Measurements from ENCODE around the gene WWP2.

Gene WWP2

DNA sequence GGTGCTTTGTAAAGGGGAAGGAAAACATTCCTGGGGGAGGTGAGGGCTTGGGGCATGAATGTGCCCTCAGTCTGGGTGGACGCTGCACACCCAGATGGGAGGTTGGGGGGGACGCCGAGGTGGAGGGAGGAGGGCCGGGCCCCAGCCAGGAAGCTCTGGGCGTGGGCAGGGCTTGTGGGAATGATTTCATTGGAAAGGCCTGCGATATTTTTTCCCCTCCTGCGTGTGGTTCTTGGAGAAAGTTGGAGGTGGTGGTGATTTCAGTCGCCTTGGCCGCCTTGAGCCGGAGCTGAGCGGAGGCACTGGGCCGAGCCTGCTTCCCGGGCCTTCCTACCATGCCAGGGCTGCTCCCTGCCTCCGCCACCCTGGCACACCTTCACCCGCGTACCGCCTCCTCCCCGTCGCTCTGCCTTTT lies 162.7 kb downstream of the WWP2 start:
- no peak for DNase-seq (ENCODE audit: low read depth in 1 of 2, low spot score in 1 of 2)

DNA sequence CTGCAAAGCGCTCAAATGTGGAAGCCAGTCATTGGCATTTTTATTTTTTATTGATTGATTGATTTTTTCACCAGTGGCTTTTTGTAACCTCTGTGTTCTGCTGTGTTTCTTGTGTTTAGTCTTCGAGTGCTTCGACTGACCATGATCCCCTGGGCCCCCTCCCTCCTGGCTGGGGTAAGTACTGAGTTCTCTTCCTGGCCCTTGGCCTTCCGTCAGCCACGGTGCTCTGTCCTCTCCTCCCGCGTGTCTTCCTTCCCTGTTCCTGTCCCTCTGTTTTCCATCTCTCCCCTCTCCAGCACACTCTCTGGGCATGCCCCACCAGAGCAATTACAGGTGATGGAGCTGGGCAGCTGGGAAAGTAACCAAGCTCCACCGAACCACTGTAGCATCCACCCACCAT lies 163.2 kb downstream of the WWP2 start:
- DNase-seq (ENCODE audit: low read depth in 1 of 2, low spot score in 1 of 2) = no peak

DNA sequence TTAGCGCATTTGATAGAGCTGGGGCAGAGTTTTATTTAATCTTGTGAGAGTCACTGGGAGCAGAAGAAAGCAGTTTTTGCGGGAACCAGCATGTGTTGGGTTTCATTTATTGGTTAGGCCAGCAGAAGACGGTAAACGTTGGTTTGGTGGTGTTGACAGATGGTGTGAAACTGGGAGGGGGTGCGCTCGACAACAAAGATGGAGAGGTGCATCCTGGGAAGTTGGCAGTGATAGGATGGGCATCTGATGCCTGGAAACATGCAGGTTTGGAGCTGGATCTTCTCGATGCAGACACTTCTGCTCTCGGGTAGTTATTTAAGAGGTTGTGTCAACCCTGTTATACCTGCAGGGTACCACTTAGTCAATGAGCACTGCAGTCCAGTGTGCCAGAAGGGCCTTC lies 164.1 kb downstream of the WWP2 start:
- DNase-seq (ENCODE audit: low read depth in 1 of 2, low spot score in 1 of 2) = no peak

DNA sequence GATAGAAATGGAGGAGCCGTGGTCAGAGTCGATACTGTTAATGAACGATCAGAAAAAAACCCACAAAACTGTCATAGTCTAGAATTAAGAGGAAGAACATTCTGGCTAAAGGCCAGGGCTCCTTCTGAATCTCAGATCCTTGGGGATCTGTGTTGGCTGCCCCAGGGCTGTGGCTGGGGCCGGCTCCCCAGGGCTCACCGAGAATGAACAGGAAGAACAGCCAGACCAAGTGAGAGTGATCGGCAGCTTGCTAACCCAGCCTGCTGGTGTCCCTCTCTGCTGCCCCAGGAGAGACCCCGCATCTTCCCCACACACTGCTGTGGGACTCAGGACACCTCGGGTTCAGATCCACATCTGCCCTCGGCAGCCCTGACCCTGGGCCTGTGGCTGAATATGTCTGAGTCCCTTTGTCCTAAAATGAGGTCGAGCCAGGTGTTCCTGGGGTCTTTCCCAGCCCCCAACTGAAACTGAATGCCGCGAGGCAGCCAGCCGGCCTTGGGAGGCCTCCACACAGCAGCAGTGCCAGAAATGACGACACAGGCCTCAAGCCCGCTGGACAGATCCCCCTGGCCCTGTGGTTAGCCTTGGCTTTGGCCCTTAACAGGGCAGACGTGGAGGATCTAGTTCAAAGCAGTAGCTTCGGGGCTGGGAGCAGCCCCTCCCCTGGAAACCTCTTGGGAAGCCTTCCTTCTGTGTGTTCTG lies 165.1 kb downstream of the WWP2 start:
- no peak for DNase-seq (ENCODE audit: low read depth in 1 of 2, low spot score in 1 of 2)

DNA sequence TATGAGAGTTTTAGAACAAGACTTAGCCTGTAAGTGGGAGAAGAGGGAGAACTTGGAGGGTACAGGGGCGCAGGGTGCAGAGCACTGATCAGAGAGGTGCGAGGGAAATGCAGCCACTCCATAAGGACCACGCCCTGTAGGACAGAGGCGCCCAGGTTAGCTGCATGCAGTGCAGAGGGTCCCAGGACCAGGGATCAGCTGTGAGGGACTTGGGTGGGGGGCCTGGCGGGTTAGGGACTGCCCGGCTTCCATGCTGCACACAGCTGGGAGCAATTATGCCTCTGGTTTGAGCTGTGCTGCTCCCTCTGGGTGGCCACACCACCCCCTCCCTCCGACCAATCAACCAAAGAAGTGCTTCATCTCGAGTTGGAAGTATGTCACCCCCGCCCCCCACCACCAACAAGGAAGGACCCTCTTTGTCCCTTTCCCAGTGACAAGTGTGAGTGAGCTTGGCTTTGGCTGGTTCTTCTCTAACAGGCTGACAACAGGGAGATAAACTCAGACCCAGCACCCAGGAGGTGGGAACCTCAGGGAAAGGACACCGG lies 166.8 kb downstream of the WWP2 start:
- no peak for DNase-seq (ENCODE audit: low read depth in 1 of 2, low spot score in 1 of 2)

DNA sequence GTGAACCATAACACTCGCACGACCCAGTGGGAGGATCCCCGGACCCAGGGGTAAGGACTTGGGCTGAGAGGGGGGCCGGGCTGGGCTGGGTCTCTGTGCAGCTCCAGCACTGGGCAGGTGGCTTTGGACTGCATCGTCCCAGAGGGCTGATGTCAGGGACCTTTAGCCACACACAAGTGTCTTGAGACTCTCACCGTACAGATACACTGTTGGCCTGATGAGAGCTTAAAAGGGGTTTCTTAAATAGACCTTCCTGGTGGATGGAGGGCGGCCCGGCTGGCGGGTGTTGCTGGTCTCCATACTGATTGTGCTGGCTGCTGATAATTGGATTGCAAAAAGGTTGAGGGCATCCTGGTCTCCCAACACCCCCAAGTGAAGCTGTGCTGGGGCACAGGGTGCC lies 167.3 kb downstream of the WWP2 start:
- DNase-seq (ENCODE audit: low read depth in 1 of 2, low spot score in 1 of 2) = no peak

DNA sequence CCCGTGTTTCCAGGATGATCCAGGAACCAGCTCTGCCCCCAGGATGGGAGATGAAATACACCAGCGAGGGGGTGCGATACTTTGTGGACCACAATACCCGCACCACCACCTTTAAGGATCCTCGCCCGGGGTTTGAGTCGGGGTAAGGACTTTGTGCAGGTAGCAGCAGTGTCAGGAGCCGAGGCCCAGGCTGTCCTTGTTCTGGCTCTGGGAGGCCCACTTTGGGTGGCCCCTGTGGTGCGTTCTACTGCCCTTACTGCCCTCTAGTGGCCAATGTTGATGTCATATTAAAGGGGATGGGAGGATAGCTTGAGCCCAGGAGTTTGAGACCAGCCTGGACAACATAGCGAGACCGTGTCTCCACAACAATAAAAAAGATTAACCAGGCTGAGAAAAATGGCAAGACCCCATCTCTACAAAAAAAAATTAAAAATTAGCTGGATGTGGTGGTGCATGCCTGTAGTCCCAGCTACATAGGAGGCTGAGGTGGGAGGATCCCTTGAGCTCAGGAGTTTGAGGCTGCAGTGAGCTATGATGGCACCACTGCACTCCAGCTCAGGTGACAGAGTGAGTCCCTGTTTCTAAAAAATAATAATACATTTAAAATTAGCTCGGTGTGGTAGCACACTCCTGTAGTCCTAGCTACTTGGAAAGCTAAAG lies 168.1 kb downstream of the WWP2 start:
- no peak for DNase-seq (ENCODE audit: low read depth in 1 of 2, low spot score in 1 of 2)

DNA sequence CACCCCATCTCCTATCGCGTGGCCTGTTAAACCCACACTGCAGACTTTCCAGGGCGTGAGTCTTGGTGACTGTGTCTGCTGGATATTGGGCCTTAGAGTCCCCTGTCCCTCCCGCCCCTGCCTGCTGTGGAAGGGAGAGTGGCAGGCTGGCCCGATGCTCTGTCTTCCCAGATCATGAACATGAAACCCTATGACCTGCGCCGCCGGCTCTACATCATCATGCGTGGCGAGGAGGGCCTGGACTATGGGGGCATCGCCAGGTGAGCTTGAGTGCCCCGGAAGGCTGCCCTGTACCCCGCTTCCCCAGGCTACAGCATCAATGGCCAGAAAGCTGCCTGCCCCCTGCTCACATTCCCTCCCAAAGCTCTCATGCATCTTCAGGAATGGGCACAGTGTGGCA lies 169.5 kb downstream of the WWP2 start:
- DNase-seq (ENCODE audit: low read depth in 1 of 2, low spot score in 1 of 2) = no peak

DNA sequence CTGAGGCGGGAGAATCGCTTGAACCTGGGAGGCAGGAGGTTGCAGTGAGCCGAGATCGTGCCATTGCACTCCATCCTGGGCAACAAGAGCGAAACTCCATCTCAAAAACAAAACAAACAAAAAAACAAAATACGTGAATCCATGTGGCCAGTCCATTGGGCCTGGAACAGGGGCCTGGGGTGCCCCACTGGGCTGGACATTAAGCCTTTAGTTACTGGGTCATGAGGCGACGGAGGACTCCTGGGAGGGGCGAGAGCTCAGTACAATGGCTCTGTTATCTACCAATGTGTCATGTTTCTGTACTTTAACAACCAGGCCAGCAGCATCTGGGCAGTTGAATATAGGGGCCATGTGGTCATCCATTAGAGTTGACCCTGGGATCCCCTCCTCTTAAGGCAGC lies 170.1 kb downstream of the WWP2 start:
- no peak for DNase-seq (ENCODE audit: low read depth in 1 of 2, low spot score in 1 of 2)

DNA sequence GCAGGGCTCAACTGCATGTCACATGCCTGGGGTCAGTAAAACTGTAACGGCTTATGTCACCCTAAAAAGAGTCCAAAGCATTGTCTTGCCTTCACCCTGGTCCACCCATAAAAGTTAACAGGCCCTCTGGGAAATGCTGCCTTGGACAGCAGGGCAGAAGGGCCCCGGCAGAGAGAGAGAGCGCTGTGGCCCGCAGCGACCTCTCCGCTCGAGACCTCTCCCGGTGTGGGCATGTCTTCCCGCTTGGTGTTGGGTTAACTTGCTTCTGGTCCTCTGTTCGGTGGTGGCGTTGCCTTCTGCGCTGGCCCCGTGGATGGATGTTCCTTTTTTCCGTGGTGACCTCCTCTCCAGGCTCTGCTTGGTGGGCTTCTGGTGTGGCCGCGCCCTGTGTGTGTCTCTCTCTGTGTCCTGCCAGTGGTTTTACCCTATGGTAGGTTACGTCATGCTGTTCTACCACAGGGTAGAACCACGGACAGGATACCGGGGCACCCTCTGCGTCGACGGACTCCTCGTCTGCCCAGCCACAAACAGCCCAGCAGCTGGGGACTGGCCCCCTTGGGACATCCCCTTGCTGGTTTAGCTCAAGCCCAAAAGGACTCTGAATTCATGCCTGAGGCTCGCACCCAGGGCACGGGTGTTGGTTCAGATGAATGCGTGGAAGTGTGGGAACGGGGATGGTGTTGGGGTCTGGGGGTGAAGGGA lies 170.7 kb downstream of the WWP2 start:
- no peak for DNase-seq (ENCODE audit: low read depth in 1 of 2, low spot score in 1 of 2)

DNA sequence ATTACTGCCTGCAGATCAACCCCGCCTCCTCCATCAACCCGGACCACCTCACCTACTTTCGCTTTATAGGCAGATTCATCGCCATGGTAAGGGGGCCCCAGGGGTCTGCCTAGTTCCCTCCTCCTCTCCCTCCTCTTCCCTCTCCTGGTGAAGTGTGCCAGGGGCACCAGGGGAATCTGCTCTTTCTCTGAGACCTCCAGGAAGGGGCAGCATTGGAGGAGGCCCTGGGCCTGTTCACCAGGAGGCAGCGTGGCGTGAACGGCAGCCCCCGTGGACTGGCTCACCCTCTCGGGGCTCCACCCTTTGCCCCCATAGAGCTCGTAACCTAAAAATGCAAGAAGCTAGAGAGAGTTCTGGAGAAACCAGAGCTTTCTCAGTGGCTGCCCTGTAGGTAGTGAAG lies 171.9 kb downstream of the WWP2 start:
- DNase-seq (ENCODE audit: low read depth in 1 of 2, low spot score in 1 of 2) = no peak

DNA sequence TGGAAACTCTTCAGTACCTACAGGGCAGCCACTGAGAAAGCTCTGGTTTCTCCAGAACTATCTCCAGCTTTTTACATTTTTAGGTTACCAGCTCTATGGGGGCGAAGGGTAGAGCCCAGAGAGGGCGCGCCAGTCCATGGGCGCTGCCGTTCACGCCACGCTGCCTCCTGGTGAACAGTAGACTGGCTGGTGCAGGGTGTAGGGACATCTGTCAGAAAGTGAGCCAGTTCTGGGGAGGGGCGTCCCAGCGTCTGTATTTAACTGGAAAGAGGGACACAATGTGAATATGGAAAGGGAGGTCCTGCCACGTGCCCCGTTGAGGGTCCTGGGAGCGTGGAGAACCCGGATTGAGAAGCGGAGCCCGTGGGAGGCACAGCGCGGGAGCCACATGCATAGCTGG lies 172.6 kb downstream of the WWP2 start:
- DNase-seq (ENCODE audit: low read depth in 1 of 2, low spot score in 1 of 2) = no peak

DNA sequence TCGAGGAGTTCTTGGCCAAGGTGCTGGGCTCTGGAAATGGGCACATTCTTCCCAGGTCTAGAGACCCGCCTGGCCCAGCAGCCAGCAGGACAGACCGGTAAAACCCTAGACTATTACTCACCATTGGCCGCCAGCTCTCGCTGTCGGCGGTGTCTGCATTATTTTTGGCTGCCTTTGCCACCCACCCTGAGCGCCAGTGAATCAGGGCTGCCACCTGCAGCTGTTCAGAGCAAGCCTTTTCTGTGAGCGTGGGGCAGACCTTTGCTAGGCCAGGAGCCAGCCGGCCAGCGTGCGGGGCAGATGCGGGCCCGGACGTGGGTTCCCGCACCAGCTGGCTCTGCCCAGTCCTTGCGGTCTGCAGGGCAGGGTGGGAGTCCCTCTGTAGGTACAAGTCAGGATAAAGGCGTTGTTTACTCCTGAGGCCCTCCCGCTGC lies 173.2 kb downstream of the WWP2 start:
- DNase-seq (ENCODE audit: low read depth in 1 of 2, low spot score in 1 of 2) = no peak

DNA sequence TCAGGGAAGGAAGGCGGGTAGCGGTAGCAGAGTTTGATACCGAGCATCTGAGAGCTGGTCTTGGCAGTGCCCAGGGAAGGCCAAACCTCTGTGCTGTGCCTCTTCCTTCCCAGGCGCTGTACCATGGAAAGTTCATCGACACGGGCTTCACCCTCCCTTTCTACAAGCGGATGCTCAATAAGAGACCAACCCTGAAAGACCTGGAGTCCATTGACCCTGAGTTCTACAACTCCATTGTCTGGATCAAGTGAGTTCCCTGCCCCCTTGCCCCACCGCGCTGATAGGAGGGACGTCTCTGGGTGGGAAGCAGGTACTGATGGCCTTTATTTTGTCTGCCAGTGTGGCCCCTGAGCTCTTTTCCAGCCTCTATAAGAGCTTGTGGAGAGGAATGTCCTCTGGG lies 173.6 kb downstream of the WWP2 start:
- DNase-seq (ENCODE audit: low read depth in 1 of 2, low spot score in 1 of 2) = no peak

DNA sequence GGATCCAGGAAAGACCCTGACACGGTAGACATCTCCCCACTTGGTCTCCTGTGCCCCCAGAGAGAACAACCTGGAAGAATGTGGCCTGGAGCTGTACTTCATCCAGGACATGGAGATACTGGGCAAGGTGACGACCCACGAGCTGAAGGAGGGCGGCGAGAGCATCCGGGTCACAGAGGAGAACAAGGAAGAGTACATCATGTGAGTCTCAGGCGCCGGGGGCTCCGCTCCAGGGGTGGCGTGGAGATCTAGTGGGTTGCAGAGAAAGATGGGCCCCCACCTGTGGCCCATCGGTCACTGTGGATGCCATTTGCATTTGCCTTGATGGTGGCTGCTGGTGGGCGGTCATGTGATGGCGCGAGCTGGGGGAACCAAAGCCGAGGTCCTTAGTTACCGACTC lies 174.1 kb downstream of the WWP2 start:
- no peak for DNase-seq (ENCODE audit: low read depth in 1 of 2, low spot score in 1 of 2)

DNA sequence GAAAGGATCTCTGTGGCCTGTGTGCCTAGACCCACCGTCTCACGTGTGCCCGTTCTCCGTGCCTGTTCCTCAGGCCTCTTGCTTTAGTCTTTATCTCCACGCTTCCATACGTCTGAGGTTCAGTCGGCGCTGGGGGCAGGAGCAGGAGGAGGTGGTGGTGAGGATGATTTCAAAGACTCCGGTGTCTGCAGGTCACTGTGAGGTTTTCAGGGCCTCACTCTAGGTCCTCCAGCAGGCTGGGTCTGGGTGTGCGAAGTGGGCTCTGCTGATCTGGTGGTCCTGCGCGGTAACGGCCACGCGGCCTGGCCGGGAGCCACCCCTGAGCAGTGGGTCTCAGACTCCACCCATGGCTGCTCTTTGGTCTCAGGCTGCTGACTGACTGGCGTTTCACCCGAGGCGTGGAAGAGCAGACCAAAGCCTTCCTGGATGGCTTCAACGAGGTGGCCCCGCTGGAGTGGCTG lies 174.6 kb downstream of the WWP2 start:
- no peak for DNase-seq (ENCODE audit: low read depth in 1 of 2, low spot score in 1 of 2)

DNA sequence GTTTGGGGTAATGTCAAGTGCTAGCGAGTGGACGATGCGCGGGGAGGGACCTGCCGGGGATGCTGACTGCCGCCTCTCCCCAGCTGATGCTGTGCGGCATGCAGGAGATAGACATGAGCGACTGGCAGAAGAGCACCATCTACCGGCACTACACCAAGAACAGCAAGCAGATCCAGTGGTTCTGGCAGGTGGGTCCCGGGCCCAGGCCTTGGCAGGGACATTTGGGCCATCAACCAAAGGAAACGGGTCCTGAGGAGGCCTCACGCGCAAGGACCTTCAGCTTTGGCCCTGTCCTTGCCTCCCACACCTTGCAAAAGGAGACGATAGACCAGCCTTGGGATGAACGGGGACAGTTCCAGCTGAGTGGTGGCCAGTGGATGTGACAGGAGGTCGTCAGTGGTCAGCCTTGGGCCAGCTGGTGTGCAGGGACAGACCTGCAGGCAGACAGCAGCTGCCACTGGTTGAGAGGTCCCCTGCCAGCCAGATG lies 175.4 kb downstream of the WWP2 start:
- no peak for DNase-seq (ENCODE audit: low read depth in 1 of 2, low spot score in 1 of 2)

DNA sequence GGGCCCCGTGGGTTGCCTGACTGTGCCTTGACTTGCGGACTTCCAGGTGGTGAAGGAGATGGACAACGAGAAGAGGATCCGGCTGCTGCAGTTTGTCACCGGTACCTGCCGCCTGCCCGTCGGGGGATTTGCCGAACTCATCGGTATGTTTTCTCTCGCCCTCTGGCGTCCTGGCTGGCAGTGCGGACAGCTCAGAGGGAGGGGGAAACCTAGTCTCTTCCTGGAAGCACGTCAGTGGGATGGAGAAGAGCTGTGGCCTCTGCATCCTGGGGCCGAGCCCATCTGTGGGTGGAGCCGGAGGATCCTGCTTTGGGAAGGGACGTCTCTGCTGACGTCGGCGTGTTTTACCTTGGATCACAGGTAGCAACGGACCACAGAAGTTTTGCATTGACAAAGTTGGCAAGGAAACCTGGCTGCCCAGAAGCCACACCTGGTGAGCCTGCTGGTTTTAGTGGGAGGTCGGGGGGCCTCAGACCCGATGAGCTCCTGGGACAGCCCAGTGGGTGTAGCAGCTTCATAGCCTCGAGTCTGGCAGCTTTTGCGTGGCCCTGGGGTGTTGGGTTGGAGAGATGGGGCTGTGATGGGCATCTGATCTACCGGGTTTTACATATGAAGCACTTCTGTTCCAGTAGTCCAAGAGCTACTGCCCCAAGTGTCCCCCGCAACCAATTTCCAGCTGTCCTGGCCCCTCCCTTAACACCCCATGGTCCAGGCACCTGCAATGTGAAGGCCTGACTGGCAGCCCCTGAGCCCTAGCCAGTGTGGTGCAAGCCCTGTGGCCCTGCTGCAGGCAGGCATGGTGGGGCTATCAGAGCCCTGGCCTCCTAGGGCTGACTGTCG lies 177.1 kb downstream of the WWP2 start:
- no peak for DNase-seq (ENCODE audit: low read depth in 1 of 2, low spot score in 1 of 2)

DNA sequence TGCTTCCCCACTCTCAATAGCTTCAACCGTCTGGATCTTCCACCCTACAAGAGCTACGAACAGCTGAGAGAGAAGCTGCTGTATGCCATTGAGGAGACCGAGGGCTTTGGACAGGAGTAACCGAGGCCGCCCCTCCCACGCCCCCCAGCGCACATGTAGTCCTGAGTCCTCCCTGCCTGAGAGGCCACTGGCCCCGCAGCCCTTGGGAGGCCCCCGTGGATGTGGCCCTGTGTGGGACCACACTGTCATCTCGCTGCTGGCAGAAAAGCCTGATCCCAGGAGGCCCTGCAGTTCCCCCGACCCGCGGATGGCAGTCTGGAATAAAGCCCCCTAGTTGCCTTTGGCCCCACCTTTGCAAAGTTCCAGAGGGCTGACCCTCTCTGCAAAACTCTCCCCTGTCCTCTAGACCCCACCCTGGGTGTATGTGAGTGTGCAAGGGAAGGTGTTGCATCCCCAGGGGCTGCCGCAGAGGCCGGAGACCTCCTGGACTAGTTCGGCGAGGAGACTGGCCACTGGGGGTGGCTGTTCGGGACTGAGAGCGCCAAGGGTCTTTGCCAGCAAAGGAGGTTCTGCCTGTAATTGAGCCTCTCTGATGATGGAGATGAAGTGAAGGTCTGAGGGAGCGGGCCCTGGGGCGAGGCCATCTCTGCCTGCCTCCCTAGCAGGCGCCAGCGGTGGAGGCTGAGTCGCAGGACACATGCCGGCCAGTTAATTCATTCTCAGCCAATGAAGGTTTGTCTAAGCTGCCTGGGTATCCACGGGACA lies 177.9 kb downstream of the WWP2 start:
- no peak for DNase-seq (ENCODE audit: low read depth in 1 of 2, low spot score in 1 of 2)

DNA sequence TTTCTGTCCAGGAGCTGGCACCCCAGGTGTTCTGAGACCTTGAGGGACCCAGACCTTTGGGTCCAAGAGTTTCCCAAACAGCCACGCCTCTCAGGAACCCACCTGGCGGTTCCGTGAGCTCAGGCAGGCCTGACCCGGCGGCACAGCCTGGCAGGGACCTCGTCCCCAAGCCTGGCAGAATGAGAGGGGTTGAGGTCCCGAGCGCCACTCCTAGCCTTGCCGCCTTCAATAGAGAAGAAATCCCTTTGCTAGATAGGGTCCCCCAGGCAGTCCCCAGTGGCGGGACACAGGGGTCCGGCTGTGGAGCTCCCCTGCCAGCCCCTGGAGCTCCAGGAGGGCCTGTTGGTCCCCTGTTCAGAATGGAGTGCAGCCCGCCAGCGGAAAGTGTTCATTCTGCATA lies 178.5 kb downstream of the WWP2 start:
- no peak for DNase-seq (ENCODE audit: low read depth in 1 of 2, low spot score in 1 of 2)
